Sigmoid colon (tissue), 3 donors: ENCODE measurements around the gene TPBGL.

Experiments used
- CTCF ChIP-seq, 4 experiments: fragments of 450-650 bp in 3 of 4; fragments of 200-600 bp in 1 of 4; IDR thresholded peaks; one replicate each; pipeline ENCODE4 v1.5.1; 2016 to 2019; ENCODE audit warnings: antibody characterized with exemption in 4 of 4, mild to moderate bottlenecking in 3 of 4, moderate library complexity in 2 of 4
- POLR2A ChIP-seq, 2 donors: fragments of 450-650 bp; IDR thresholded peaks; one replicate each; pipeline ENCODE4 v1.6.1; 2016; ENCODE audit warnings: antibody characterized with exemption in 2 of 2, mild to moderate bottlenecking in 2 of 2, moderate library complexity in 2 of 2

- TF ChIP-seq CTCF (IDR thresholded peaks at IDR 0.05) = no peak
- TF ChIP-seq POLR2A (IDR thresholded peaks at IDR 0.05) = no peak
Measured at GRCh38 chr11:75199412-75199955, 41.1 kb upstream of the TPBGL start.
